GM12865 (cell line): ENCODE data around the gene IL1RAPL1.

Source experiments
- DNase-seq: peaks from one replicate; pipeline ENCODE4 v3.0.0; 2010; ENCODE audit warnings: low read depth
- H3K4me3 ChIP-seq: 2 replicates; pipeline ENCODE4 v1.5.1; 2011; ENCODE audit warnings: mild to moderate bottlenecking, low read depth, low read length, control low read depth
- CTCF ChIP-seq: IDR thresholded peaks from 2 replicates; pipeline ENCODE4 v1.5.1; 2011; ENCODE audit warnings: low read length, control low read depth, low read depth, inconsistent platforms; ENCODE audit not compliant: insufficient read depth; ENCODE audit errors: missing control alignments

The IL1RAPL1 gene

GRCh38 chrX:28586981-28587551, at the start of gene IL1RAPL1:
Gene IL1RAPL1 (plus strand): TSS chrX:28587446.
- H3K4me3 ChIP-seq: no peak within 1 kb of the TSS

GRCh38 chrX:28542791-28543190, 44.5 kb upstream of the IL1RAPL1 start:
- no peak overlapping the region for H3K4me3 ChIP-seq
- no peak for DNase-seq
- TF ChIP-seq CTCF: no peak

More at GRCh38 chrX:28586981-28587551, at the start of gene IL1RAPL1:
- TF ChIP-seq CTCF: no peak
- DNase-seq: peak; percentile 3

GRCh38 chrX:28549838-28550237, 37.4 kb upstream of the IL1RAPL1 start:
- DNase-seq: no peak
- no peak overlapping the region for H3K4me3 ChIP-seq
- TF ChIP-seq CTCF: no peak

GRCh38 chrX:28550331-28550872, 36.8 kb upstream of the IL1RAPL1 start:
- no peak for DNase-seq
- no peak overlapping the region for H3K4me3 ChIP-seq
- no peak for TF ChIP-seq CTCF

- no peak overlapping the region for H3K4me3 ChIP-seq
- no peak for TF ChIP-seq CTCF
- no peak for DNase-seq
These were observed 34.9 kb upstream of the IL1RAPL1 start for GRCh38 chrX:28552322-28552721.

GRCh38 chrX:28552882-28553829, 34.1 kb upstream of the IL1RAPL1 start:
- DNase-seq: no peak
- TF ChIP-seq CTCF: no peak
- no peak overlapping the region for H3K4me3 ChIP-seq

- no peak for TF ChIP-seq CTCF
- no peak overlapping the region for H3K4me3 ChIP-seq
- no peak for DNase-seq
These were observed 11.1 kb upstream of the IL1RAPL1 start for GRCh38 chrX:28576117-28576516.
